Cerebellar cortex (tissue), 1 donor: ENCODE results near the gene STPG1.

Experiments
- DNase-seq: peaks from one replicate; pipeline ENCODE4 v3.0.0-alpha.2; 2015; ENCODE audit warnings: low spot score

Gene STPG1

GRCh38 chr1:24426744-24427544, 13.4 kb upstream of the STPG1 start:
- DNase-seq = no peak

- no peak for DNase-seq
These were observed 12.3 kb upstream of the STPG1 start for GRCh38 chr1:24425922-24426321.

- DNase-seq = no peak
These were observed 11.9 kb upstream of the STPG1 start for GRCh38 chr1:24425441-24425840.

GRCh38 chr1:24424990-24425389, 11.4 kb upstream of the STPG1 start:
- DNase-seq = no peak

- no peak for DNase-seq
These were observed 10.6 kb upstream of the STPG1 start for GRCh38 chr1:24424207-24424606.

- DNase-seq = no peak
These were observed 7.9 kb upstream of the STPG1 start for GRCh38 chr1:24421502-24421901.

- no peak for DNase-seq
These were observed 7.0 kb upstream of the STPG1 start for GRCh38 chr1:24420547-24420946.

- peak; percentile 65 for DNase-seq
These were observed 5.5 kb upstream of the STPG1 start for GRCh38 chr1:24418898-24419628.

- DNase-seq = no peak
These were observed 4.1 kb upstream of the STPG1 start for GRCh38 chr1:24417681-24418080.

GRCh38 chr1:24416666-24417391, 3.2 kb upstream of the STPG1 start:
- no peak for DNase-seq

- DNase-seq = peak; percentile 67
These were observed 2.5 kb upstream of the STPG1 start for GRCh38 chr1:24415910-24416665.

- peak; percentile 99 for DNase-seq
These were observed 1.8 kb upstream of the STPG1 start, which contains the start of gene NIPAL3 for GRCh38 chr1:24415334-24415909. NIPAL3 (plus strand) TSS chr1:24415802; CDS start chr1:24419548, 3,746 bp downstream.

GRCh38 chr1:24414775-24415333, 1.3 kb upstream of the STPG1 start:
- DNase-seq = no peak

GRCh38 chr1:24412408-24412807, 1.2 kb downstream of the STPG1 start:
- no peak for DNase-seq

- DNase-seq = no peak
These were observed 1.6 kb downstream of the STPG1 start for GRCh38 chr1:24411963-24412362.

- DNase-seq = no peak
These were observed 2.8 kb downstream of the STPG1 start for GRCh38 chr1:24410750-24411149.

GRCh38 chr1:24409535-24409934, 4.0 kb downstream of the STPG1 start:
- DNase-seq = no peak

- DNase-seq = no peak
These were observed 6.8 kb downstream of the STPG1 start for GRCh38 chr1:24406788-24407187.

- no peak for DNase-seq
These were observed 9.8 kb downstream of the STPG1 start for GRCh38 chr1:24403806-24404205.

GRCh38 chr1:24400065-24400464, 13.5 kb downstream of the STPG1 start:
- no peak for DNase-seq

- DNase-seq = peak; percentile 35
These were observed 19.7 kb downstream of the STPG1 start for GRCh38 chr1:24393892-24394291.
